Immature natural killer cell (primary cell): ENCODE measurements around the gene CX3CR1. TPM values are rescaled to one million over a fixed set of nuclear protein-coding genes. Genes with fewer than 3 reads are reported as not detected.

Source experiments
- DNase-seq, 3 donors: peaks; one replicate each; pipeline ENCODE4 v3.0.0; 2022; ENCODE audit warnings: mixed read lengths in 1 of 3
- H3K27ac Mint-ChIP-seq, 6 donors: one replicate each; pipeline ENCODE4 v1.8.0; 2020; ENCODE audit warnings: mixed read lengths in 6 of 6, mild to moderate bottlenecking in 5 of 6, inconsistent platforms in 4 of 6, moderate library complexity in 3 of 6
- H3K27me3 Mint-ChIP-seq, 3 donors: one replicate each; pipeline ENCODE4 v1.8.0; 2020 to 2021; ENCODE audit warnings: low read depth in 3 of 3, mild to moderate bottlenecking in 3 of 3, mixed read lengths in 3 of 3, moderate library complexity in 3 of 3, inconsistent platforms in 1 of 3
- H3K36me3 Mint-ChIP-seq, 3 donors: one replicate each; pipeline ENCODE4 v1.8.0; 2020; ENCODE audit warnings: mixed read lengths in 3 of 3, inconsistent platforms in 2 of 3, mild to moderate bottlenecking in 2 of 3
- H3K4me1 Mint-ChIP-seq, 2 donors: one replicate each; pipeline ENCODE4 v1.8.0; 2020; ENCODE audit warnings: inconsistent platforms in 2 of 2, mild to moderate bottlenecking in 2 of 2, mixed read lengths in 2 of 2, moderate library complexity in 1 of 2
- H3K4me3 Mint-ChIP-seq, 5 donors: one replicate each; pipeline ENCODE4 v1.8.0; 2020; ENCODE audit warnings: mild to moderate bottlenecking in 5 of 5, mixed read lengths in 5 of 5, inconsistent platforms in 3 of 5, moderate library complexity in 3 of 5
- H3K9me3 Mint-ChIP-seq, 6 donors: one replicate each; pipeline ENCODE4 v1.8.0; 2020; ENCODE audit warnings: mild to moderate bottlenecking in 6 of 6, mixed read lengths in 6 of 6, inconsistent platforms in 4 of 6, moderate library complexity in 3 of 6
- polyA plus RNA-seq, 3 donors: library from polyadenylated mRNA; unstranded; fragments of 300-500 nt; fragmentation: Illumina TruSeq; gene quantifications; one replicate each; pipeline ENCODE4 v1.2.3, GENCODE V29; 2021

Gene CX3CR1
- polyA plus RNA-seq, 3 donors from 2014 or later: 338 to 1,281 (median 522) TPM

GRCh38 chr3:39286771-39287170, 6.9 kb upstream of the CX3CR1 start:
- H3K27me3 Mint-ChIP-seq: peaks cover 0 to 5% (median 0%) of the 10 kb centered on the region in 3 donors
- peaks cover 67 to 89% of the 10 kb centered on the region in 2 donors for H3K4me1 Mint-ChIP-seq
- H3K36me3 Mint-ChIP-seq: no peaks in the 10 kb centered on the region
- DNase-seq: no peak
- peak overlapping the region in 5 of 6 donors; percentile 68 to 82 (median 75) for H3K27ac Mint-ChIP-seq
- H3K9me3 Mint-ChIP-seq: no peaks in the 10 kb centered on the region
- H3K4me3 Mint-ChIP-seq: peak overlapping the region in 3 of 5 donors; percentile 19 to 34 (median 21)

GRCh38 chr3:39285332-39285731, 5.5 kb upstream of the CX3CR1 start:
- Mint-ChIP-seq H3K4me3 (no peak overlapping the region), H3K27ac (peak overlapping the region in 2 of 6 donors; percentile 12 to 60), H3K36me3 (peaks cover 0 to 5% (median 0%) of the 10 kb centered on the region in 3 donors), H3K27me3 (peaks cover 0 to 3% (median 0%) of the 10 kb centered on the region in 3 donors), H3K9me3 (peaks cover 0 to 3% (median 0%) of the 10 kb centered on the region in 6 donors), H3K4me1 (peaks cover 78 to 95% of the 10 kb centered on the region in 2 donors)
- DNase-seq: no peak

GRCh38 chr3:39284457-39284881, 4.6 kb upstream of the CX3CR1 start:
- Mint-ChIP-seq H3K4me3 (peak overlapping the region; percentile 28 to 67 (median 53)), H3K36me3 (peaks cover 4 to 11% (median 6%) of the 10 kb centered on the region in 3 donors), H3K27ac (peak overlapping the region; percentile 74 to 89 (median 86)), H3K27me3 (peaks cover 0 to 7% (median 4%) of the 10 kb centered on the region in 3 donors), H3K9me3 (peaks cover 0 to 3% (median 0%) of the 10 kb centered on the region in 6 donors), H3K4me1 (peaks cover 78 to 87% of the 10 kb centered on the region in 2 donors)
- DNase-seq: no peak

GRCh38 chr3:39282057-39282456, 2.2 kb upstream of the CX3CR1 start:
- H3K4me3 Mint-ChIP-seq: peak overlapping the region; percentile 95 to 100 (median 99)
- peaks cover 60 to 63% of the 10 kb centered on the region in 2 donors for H3K4me1 Mint-ChIP-seq
- peaks cover 25 to 32% (median 25%) of the 10 kb centered on the region in 3 donors for H3K36me3 Mint-ChIP-seq
- peaks cover 0 to 3% (median 0%) of the 10 kb centered on the region in 6 donors for H3K9me3 Mint-ChIP-seq
- peaks cover 2 to 18% (median 8%) of the 10 kb centered on the region in 3 donors for H3K27me3 Mint-ChIP-seq
- peak overlapping the region; percentile 92 to 100 (median 97) for H3K27ac Mint-ChIP-seq
- no peak for DNase-seq

- H3K4me1 Mint-ChIP-seq: peaks cover 57 to 63% of the 10 kb centered on the region in 2 donors
Measured at GRCh38 chr3:39281533-39281932, 1.7 kb upstream of the CX3CR1 start.

GRCh38 chr3:39280571-39280970, 735 bp upstream of the CX3CR1 start:
- H3K27me3 Mint-ChIP-seq: peaks cover 2 to 20% (median 8%) of the 10 kb centered on the region in 3 donors
- H3K9me3 Mint-ChIP-seq: peaks cover 0 to 3% (median 0%) of the 10 kb centered on the region in 6 donors
- DNase-seq: no peak
- H3K36me3 Mint-ChIP-seq: peaks cover 40 to 46% (median 40%) of the 10 kb centered on the region in 3 donors
- peak overlapping the region; percentile 95 to 100 (median 99) for H3K4me3 Mint-ChIP-seq
- H3K27ac Mint-ChIP-seq: peak overlapping the region; percentile 92 to 100 (median 97)
- H3K4me1 Mint-ChIP-seq: peaks cover 60 to 64% of the 10 kb centered on the region in 2 donors

More at GRCh38 chr3:39281533-39281932, 1.7 kb upstream of the CX3CR1 start:
- peak overlapping the region; percentile 92 to 100 (median 97) for H3K27ac Mint-ChIP-seq
- H3K9me3 Mint-ChIP-seq: peaks cover 0 to 3% (median 0%) of the 10 kb centered on the region in 6 donors
- H3K27me3 Mint-ChIP-seq: peaks cover 2 to 20% (median 8%) of the 10 kb centered on the region in 3 donors
- H3K4me3 Mint-ChIP-seq: peak overlapping the region; percentile 95 to 100 (median 99)
- peaks cover 30 to 37% (median 30%) of the 10 kb centered on the region in 3 donors for H3K36me3 Mint-ChIP-seq
- DNase-seq: no peak

GRCh38 chr3:39278616-39278935, 1.3 kb downstream of the CX3CR1 start:
- Mint-ChIP-seq H3K9me3 (peaks cover 0 to 3% (median 0%) of the 10 kb centered on the region in 6 donors), H3K27me3 (peaks cover 2 to 20% (median 8%) of the 10 kb centered on the region in 3 donors), H3K4me3 (peak overlapping the region; percentile 95 to 100 (median 99)), H3K4me1 (peaks cover 63 to 65% of the 10 kb centered on the region in 2 donors), H3K36me3 (peaks cover 51 to 66% (median 60%) of the 10 kb centered on the region in 3 donors), H3K27ac (peak overlapping the region; percentile 94 to 100 (median 98))
- no peak for DNase-seq

GRCh38 chr3:39277893-39278615, 1.8 kb downstream of the CX3CR1 start:
- Mint-ChIP-seq H3K9me3 (peaks cover 0 to 3% (median 0%) of the 10 kb centered on the region in 6 donors), H3K4me1 (peaks cover 65 to 67% of the 10 kb centered on the region in 2 donors), H3K36me3 (peaks cover 52 to 71% (median 63%) of the 10 kb centered on the region in 3 donors), H3K27ac (peak overlapping the region; percentile 94 to 100 (median 98)), H3K4me3 (peak overlapping the region; percentile 95 to 100 (median 99)), H3K27me3 (peaks cover 2 to 20% (median 8%) of the 10 kb centered on the region in 3 donors)
- DNase-seq: no peak

GRCh38 chr3:39276746-39277145, 3.1 kb downstream of the CX3CR1 start:
- Mint-ChIP-seq H3K4me3 (peak overlapping the region; percentile 95 to 100 (median 99)), H3K9me3 (peaks cover 0 to 3% (median 0%) of the 10 kb centered on the region in 6 donors), H3K27ac (peak overlapping the region; percentile 94 to 100 (median 98)), H3K4me1 (peaks cover 65 to 67% of the 10 kb centered on the region in 2 donors), H3K36me3 (peaks cover 63 to 81% (median 75%) of the 10 kb centered on the region in 3 donors), H3K27me3 (peaks cover 2 to 18% (median 8%) of the 10 kb centered on the region in 3 donors)
- no peak for DNase-seq

- Mint-ChIP-seq H3K4me3 (peak overlapping the region; percentile 95 to 100 (median 99)), H3K27ac (peak overlapping the region; percentile 94 to 100 (median 98)), H3K4me1 (peaks cover 65 to 67% of the 10 kb centered on the region in 2 donors), H3K27me3 (peaks cover 2 to 18% (median 8%) of the 10 kb centered on the region in 3 donors), H3K9me3 (no peaks in the 10 kb centered on the region), H3K36me3 (peaks cover 70 to 83% (median 82%) of the 10 kb centered on the region in 3 donors)
- DNase-seq: no peak
Measured at GRCh38 chr3:39275963-39276593, 3.8 kb downstream of the CX3CR1 start.

- peaks cover 71 to 89% (median 85%) of the 10 kb centered on the region in 3 donors for H3K36me3 Mint-ChIP-seq
- H3K27me3 Mint-ChIP-seq: peaks cover 2 to 20% (median 8%) of the 10 kb centered on the region in 3 donors
- no peak for DNase-seq
- H3K9me3 Mint-ChIP-seq: no peaks in the 10 kb centered on the region
- peaks cover 68 to 70% of the 10 kb centered on the region in 2 donors for H3K4me1 Mint-ChIP-seq
- H3K27ac Mint-ChIP-seq: peak overlapping the region; percentile 94 to 100 (median 98)
- H3K4me3 Mint-ChIP-seq: peak overlapping the region; percentile 95 to 100 (median 99)
Measured at GRCh38 chr3:39275052-39275451, 4.8 kb downstream of the CX3CR1 start.

- Mint-ChIP-seq H3K36me3 (peaks cover 60 to 84% (median 80%) of the 10 kb centered on the region in 3 donors), H3K9me3 (no peaks in the 10 kb centered on the region), H3K27me3 (peaks cover 0 to 14% (median 6%) of the 10 kb centered on the region in 3 donors), H3K4me1 (peaks cover 85 to 90% of the 10 kb centered on the region in 2 donors), H3K4me3 (peak overlapping the region; percentile 82 to 99 (median 97)), H3K27ac (peak overlapping the region; percentile 94 to 100 (median 98))
- DNase-seq: no peak
Measured at GRCh38 chr3:39273119-39273518, 6.7 kb downstream of the CX3CR1 start.

- Mint-ChIP-seq H3K4me1 (peaks cover 93 to 99% of the 10 kb centered on the region in 2 donors), H3K27me3 (peaks cover 5 to 17% (median 15%) of the 10 kb centered on the region in 3 donors), H3K36me3 (peaks cover 58 to 82% (median 78%) of the 10 kb centered on the region in 3 donors), H3K27ac (peak overlapping the region; percentile 94 to 100 (median 98)), H3K9me3 (no peaks in the 10 kb centered on the region), H3K4me3 (peak overlapping the region; percentile 82 to 99 (median 97))
- no peak for DNase-seq
Measured at GRCh38 chr3:39272191-39272590, 7.6 kb downstream of the CX3CR1 start.
